Right hindlimb (tissue), 1 donor: ENCODE data around the gene TSC2.

Experiments
- DNase-seq: peaks from one replicate; pipeline ENCODE4 v3.0.0-alpha.2; 2018

TSC2 gene

DNA sequence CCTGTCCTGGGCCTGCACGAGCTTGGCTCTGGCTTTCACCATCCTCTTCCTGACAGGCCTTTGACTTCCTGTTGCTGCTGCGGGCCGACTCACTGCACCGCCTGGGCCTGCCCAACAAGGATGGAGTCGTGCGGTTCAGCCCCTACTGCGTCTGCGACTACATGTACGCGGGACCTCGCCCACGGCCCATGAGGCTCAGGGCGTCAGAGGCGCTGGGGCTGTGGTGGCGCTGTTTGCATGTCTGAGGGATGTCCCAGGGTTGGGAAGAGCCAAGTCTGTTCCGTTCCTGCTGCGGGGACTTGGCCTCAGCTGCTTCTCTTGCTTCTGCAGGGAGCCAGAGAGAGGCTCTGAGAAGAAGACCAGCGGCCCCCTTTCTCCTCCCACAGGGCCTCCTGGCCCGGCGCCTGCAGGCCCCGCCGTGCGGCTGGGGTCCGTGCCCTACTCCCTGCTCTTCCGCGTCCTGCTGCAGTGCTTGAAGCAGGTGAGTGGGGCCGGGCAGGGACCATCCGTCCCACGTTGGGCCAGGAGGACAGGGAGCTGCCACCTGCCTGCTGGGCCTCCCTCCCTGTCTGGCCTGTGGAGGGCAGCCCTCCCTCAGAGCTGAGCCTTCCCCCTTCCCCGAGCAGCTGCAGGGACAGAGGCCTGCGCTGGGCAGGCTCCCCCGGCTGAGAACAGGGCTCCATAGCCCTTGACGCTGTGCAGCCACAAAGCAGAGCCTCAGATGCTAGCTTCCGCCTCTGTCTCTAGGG lies 23.8 kb downstream of the TSC2 start:
- DNase-seq, result no peak

GRCh38 chr16:2072926-2073325 lies 25.1 kb downstream of the TSC2 start:
- no peak for DNase-seq

DNA sequence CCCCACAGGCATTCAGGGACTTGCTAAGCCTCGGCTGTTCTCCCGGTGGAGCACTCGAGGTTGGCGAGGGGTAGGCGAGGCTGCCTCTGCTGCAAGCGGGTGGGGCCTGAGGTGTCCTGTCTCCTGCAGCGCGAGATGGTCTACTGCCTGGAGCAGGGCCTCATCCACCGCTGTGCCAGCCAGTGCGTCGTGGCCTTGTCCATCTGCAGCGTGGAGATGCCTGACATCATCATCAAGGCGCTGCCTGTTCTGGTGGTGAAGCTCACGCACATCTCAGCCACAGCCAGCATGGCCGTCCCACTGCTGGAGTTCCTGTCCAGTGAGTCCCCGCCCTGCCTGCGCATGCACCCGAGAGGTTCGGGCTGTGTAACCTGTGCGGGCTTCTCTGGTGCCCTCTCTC lies 26.3 kb downstream of the TSC2 start:
- no peak for DNase-seq

DNA sequence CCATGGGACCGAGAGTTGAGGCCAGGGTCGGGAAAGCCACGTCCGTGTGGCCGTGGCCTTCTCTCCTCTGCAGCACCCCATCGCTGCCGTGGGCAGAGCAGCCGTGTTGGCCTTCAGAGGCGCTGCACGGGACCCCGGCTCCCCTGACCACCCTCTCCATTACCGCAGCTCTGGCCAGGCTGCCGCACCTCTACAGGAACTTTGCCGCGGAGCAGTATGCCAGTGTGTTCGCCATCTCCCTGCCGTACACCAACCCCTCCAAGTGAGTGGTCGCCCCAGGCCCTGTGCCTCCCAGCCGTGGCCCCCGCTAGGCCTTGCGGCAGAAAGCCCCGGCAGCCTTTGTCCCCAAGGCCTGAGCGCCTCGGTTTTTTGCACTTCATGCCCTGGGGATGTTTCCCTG lies 27.8 kb downstream of the TSC2 start:
- no peak for DNase-seq

GRCh38 chr16:2076072-2076865 lies 28.5 kb downstream of the TSC2 start:
- DNase-seq, result no peak

DNA sequence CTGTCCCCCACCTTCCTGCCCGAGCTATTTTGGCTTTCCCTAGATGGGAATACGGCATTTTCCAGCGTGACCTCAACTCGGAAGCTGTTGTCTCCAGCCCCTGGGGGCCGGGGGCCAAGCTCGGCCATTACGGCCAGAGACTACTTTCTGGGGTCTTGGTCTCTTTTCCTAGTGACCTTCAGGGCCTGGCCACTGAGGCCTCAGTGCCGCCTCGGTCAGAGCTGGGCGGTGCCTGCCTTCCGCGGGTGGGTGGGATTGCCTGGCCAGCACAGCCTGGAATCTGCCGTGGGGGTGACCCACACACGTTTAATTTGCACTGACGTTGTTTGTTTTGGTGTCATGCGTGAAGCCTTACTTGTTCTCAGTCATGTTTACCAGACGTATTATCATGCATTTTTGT lies 29.2 kb downstream of the TSC2 start:
- no peak for DNase-seq

DNA sequence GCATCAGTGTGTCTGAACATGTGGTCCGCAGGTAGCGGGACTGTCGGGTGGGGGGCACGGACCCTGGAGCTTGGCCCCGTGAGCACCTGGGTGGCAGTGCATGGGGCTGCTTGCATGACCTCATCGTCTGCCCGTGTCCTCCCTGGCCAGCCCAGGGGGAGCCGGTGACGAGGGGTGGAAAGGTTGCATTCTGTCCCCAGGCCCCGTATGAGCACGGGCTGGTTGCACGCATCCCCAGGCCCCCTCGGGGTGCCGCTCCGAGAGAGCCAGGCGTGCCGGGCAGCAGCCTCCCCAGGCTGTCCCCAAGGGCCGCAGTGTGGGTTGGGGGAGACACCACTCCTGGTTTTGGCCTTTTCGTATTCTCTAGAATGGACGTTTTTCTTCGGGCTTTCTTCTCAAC lies 29.9 kb downstream of the TSC2 start:
- no peak for DNase-seq

DNA sequence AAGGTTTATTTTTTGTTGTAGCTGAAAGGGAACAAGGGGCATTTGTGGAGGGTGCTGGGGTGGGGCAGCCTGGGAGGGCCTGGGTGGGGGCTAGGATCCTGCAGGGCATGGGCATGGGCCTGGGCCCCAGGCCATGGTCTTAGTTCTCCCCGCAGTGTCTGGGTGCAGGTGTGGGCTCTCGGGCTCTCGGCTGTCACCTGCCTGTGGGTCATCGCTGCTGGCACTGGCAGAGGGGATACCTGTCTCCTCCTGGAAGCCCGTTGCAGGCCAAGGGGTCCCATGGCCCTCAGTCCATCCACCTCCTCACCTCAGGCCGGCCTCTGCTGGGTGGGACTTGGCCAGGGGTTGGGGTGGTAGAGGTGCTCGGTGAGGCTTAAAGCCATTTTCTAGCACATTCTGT lies 30.3 kb downstream of the TSC2 start:
- DNase-seq, result no peak

DNA sequence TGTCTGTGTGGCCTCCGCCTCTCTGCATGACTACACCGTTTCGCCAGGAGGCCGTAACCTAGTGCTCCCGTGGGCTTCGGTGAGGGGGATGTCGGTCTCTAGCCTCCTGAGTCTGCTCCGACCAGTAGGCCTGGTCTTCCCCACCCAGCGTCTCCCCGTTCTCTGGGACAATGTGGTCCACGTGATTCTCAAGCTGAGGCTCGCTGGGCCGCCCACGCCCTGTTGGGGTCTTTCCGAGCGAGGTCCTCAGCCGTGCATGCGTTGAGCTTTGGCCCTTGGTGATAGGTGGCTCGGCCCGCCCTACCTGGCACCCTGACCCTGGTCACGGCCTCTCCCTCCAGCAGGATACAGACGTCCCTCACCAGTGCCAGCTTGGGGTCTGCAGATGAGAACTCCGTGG lies 30.9 kb downstream of the TSC2 start:
- no peak for DNase-seq

- no peak for DNase-seq
Observed at GRCh38 chr16:2079311-2079800, 31.6 kb downstream of the TSC2 start.

DNA sequence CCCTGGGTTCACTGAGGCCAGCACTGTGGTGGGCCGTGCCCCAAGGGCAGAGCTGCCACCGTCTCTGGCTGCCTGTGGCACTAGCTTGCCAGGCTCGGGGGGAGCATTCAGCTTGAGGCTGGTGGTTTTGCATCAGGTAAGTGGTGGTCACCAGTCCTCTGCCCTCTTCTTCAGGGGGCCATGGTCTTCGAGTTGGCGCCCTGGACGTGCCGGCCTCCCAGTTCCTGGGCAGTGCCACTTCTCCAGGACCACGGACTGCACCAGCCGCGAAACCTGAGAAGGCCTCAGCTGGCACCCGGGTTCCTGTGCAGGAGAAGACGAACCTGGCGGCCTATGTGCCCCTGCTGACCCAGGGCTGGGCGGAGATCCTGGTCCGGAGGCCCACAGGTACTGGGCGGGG lies 32.2 kb downstream of the TSC2 start:
- DNase-seq, result no peak

DNA sequence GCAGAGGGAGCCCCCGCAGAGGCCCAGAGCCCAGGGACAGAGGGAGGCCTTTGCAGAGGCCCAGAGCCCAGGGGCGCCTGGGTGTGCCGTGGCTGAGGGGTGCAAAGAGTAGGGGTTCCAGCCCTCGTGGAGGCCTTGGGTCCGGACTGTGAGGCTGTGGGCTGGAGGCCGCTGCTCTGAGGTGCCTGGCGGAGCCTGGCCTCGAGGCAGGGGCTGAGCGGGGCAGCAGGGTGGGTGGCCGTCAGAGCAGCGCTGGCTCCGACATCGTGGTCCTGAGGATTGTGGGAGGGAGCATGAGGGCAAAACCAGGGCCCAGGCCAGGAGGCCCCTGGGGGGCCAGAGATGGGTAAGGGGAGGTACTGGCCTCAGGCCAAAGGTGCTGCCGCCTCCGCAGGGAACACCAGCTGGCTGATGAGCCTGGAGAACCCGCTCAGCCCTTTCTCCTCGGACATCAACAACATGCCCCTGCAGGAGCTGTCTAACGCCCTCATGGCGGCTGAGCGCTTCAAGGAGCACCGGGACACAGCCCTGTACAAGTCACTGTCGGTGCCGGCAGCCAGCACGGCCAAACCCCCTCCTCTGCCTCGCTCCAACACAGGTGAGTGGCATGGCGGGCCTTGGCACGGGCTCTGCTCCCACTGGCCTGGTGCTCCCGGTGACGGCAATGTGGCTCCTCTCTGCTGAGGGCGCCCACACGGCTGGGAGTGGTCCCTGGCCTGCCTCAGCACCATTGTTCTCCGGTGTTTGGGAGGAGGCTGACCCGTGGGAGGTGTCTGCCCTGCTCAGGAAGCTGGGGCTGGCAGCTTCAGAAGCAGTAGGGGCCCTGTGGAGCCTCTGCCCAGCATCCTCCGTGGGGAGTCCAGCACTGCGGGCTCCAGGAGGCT lies 33.7 kb downstream of the TSC2 start:
- no peak for DNase-seq

- DNase-seq, result peak; percentile 71
Observed at GRCh38 chr16:2082171-2082982, 34.6 kb downstream of the TSC2 start.

GRCh38 chr16:2082983-2083364 lies 35.2 kb downstream of the TSC2 start:
- no peak for DNase-seq

DNA sequence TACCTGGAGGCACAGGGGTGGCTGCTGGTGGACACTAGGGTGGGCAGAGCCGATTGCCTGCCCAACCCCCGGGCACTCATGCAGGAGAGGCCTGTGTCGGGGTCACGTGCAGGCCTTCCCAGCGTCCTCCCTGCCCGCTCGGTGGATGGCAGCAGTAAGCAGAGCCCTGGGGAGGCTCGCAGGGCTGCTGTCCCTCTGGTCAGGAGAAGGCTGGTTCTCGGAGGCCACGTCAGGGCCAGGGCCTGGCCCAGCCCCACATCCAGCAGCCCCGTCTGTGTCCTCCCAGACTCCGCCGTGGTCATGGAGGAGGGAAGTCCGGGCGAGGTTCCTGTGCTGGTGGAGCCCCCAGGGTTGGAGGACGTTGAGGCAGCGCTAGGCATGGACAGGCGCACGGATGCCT lies 35.6 kb downstream of the TSC2 start:
- no peak for DNase-seq

DNA sequence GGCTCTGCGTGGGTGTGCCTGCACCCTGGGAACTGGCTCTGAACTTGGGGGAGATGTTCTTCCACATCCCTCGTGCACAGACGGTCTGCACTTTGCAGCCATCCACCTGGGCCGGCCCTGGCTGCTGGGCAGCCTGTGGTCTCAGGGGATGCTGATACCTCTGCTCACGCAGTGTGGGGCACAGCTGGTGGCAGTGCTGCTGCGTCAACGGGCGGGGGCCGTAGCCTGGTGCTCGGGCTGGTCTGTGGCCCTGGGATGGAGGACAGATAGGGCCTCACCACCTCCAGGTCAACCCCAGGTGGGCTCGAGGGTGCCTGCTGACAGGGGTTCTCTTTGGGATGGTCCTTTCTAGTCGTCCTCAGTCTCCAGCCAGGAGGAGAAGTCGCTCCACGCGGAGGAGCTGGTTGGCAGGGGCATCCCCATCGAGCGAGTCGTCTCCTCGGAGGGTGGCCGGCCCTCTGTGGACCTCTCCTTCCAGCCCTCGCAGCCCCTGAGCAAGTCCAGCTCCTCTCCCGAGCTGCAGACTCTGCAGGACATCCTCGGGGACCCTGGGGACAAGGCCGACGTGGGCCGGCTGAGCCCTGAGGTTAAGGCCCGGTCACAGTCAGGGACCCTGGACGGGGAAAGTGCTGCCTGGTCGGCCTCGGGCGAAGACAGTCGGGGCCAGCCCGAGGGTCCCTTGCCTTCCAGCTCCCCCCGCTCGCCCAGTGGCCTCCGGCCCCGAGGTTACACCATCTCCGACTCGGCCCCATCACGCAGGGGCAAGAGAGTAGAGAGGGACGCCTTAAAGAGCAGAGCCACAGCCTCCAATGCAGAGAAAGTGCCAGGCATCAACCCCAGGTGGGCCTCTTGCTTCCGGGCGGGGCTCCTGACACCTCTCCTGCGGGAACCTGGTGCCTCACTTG lies 36.3 kb downstream of the TSC2 start:
- no peak for DNase-seq

- no peak for DNase-seq
Observed at GRCh38 chr16:2084895-2085625, 37.3 kb downstream of the TSC2 start.

DNA sequence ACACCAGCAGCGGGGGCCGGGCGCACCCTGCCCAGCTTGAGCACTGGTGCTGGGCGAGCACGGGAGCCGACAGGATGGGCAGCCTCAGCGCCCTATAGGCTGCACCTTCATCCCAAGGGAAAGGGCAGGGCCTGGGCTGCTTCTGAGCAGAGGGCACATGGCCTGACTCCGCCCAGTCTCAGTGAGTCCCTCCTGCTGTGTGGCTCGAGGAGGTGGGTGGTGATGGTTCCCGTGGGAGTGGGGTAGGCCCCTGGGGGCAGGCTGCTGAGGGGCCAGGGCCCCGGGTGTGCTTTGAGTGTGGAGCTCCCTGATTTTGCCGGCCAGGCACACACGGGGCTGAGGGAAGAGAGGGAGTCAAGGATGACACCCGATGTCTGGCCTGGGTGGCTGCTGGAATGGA lies 37.9 kb downstream of the TSC2 start:
- DNase-seq, result no peak

GRCh38 chr16:2086106-2086742 lies 38.4 kb downstream of the TSC2 start:
- DNase-seq, result no peak
